HG02763 (cell line): ENCODE results near the gene ADAMTSL3.
"Not testable (repeated sequence)": the region's sequence is repeated elsewhere in the genome, so short reads cannot be mapped to it uniquely, and the experiment has no call there.

Experiments used
- ATAC-seq: cut with Tn5 transposase; IDR thresholded peaks from one replicate; pipeline ENCODE4 v1.9.1; 2021; ENCODE audit warnings: mild to moderate bottlenecking, moderate library complexity; ENCODE audit not compliant: unreplicated experiment

ADAMTSL3 gene

GRCh38 chr15:84079325-84079884 lies 425.5 kb downstream of the ADAMTSL3 start:
- not testable (repeated sequence) for ATAC-seq

- ATAC-seq, result peak; percentile 56
Measured at GRCh38 chr15:84079885-84080777, 426.2 kb downstream of the ADAMTSL3 start.

GRCh38 chr15:84080778-84081084 lies 426.8 kb downstream of the ADAMTSL3 start:
- not testable (repeated sequence) for ATAC-seq

- ATAC-seq, result no peak
Measured at GRCh38 chr15:84081391-84082168, 427.7 kb downstream of the ADAMTSL3 start.

- ATAC-seq, result no peak
Measured at GRCh38 chr15:84082739-84083138, 428.8 kb downstream of the ADAMTSL3 start.

- ATAC-seq, result not testable (repeated sequence)
Measured at GRCh38 chr15:84086071-84086470, 432.1 kb downstream of the ADAMTSL3 start.
